NCI-H345 treated with DMSO at 0.1 percent for 48 hours (cell line): ENCODE results near the gene EPS8L2.

ENCODE experiments used
- DNase-seq: peaks from one replicate; lab custom pipeline; 2025; ENCODE audit not compliant: unreplicated experiment; lab: John Stamatoyannopoulos, UW

EPS8L2 gene

GRCh38 chr11:774873-775592 lies 69.0 kb downstream of the EPS8L2 start:
- DNase-seq: no peak

GRCh38 chr11:776263-776560 lies 70.2 kb downstream of the EPS8L2 start:
- no peak for DNase-seq

GRCh38 chr11:776561-777287 lies 70.7 kb downstream of the EPS8L2 start:
- DNase-seq: no peak
